Liver (tissue), 9 donors: ENCODE data around the gene LSMEM2. TPM values are rescaled to one million over a fixed set of nuclear protein-coding genes. Genes with fewer than 3 reads are reported as not detected.

Source experiments
- DNase-seq: peaks from one replicate; pipeline ENCODE4 v3.0.0-alpha.2; 2017; ENCODE audit warnings: low spot score
- H3K27ac ChIP-seq, 2 donors: one replicate each; pipeline ENCODE4 v1.7.0; 2013; ENCODE audit warnings: inconsistent platforms in 2 of 2, low read length in 2 of 2, control low read depth in 1 of 2, low read depth in 1 of 2, mild to moderate bottlenecking in 1 of 2
- H3K27me3 ChIP-seq, 4 donors: one replicate each; pipeline versions ENCODE4 v1.6.1 to v1.7.0; 2013; ENCODE audit warnings: low read length in 3 of 4, inconsistent platforms in 1 of 4, mild to moderate bottlenecking in 1 of 4, moderate library complexity in 1 of 4; ENCODE audit not compliant: control insufficient read depth in 4 of 4, insufficient read depth in 4 of 4
- H3K36me3 ChIP-seq, 4 donors: one replicate each; pipeline versions ENCODE4 v1.6.1 to v1.7.0; 2013; ENCODE audit warnings: low read length in 3 of 4, mild to moderate bottlenecking in 3 of 4, low read depth in 1 of 4, moderate library complexity in 1 of 4; ENCODE audit not compliant: control insufficient read depth in 4 of 4, insufficient read depth in 3 of 4
- H3K4me1 ChIP-seq, 4 donors: one replicate each; pipeline versions ENCODE4 v1.6.1 to v1.7.0; 2013; ENCODE audit warnings: low read length in 3 of 4, mild to moderate bottlenecking in 3 of 4, moderate library complexity in 1 of 4; ENCODE audit not compliant: control insufficient read depth in 4 of 4, insufficient read depth in 4 of 4
- H3K4me3 ChIP-seq, 3 donors: one replicate each; pipeline versions ENCODE4 v1.6.1 to v1.7.0; 2013; ENCODE audit warnings: low read length in 3 of 3, control low read depth in 1 of 3, low read depth in 1 of 3, mild to moderate bottlenecking in 1 of 3
- H3K9ac ChIP-seq, 2 donors: one replicate each; pipeline ENCODE4 v1.7.0; 2013; ENCODE audit warnings: low read length in 2 of 2, mild to moderate bottlenecking in 2 of 2, moderate library complexity in 2 of 2, control low read depth in 1 of 2, low read depth in 1 of 2
- H3K9me3 ChIP-seq, 4 donors: one replicate each; pipeline versions ENCODE4 v1.6.1 to v1.7.0; 2013; ENCODE audit warnings: low read length in 3 of 4; ENCODE audit not compliant: control insufficient read depth in 4 of 4
- EGR1 ChIP-seq, 2 donors: IDR thresholded peaks; 2 replicates each; pipeline ENCODE4 v1.6.1; 2016 to 2018; ENCODE audit warnings: antibody characterized with exemption in 2 of 2, low read depth in 2 of 2
- FOXA2 ChIP-seq: IDR thresholded peaks from 2 replicates; pipeline ENCODE4 v1.6.1; 2016; ENCODE audit warnings: antibody characterized with exemption
- NR2F2 ChIP-seq: IDR thresholded peaks from 2 replicates; pipeline ENCODE4 v1.6.1; 2016; ENCODE audit warnings: antibody characterized with exemption
- RAD21 ChIP-seq, 2 donors: IDR thresholded peaks; 2 replicates each; pipeline ENCODE4 v1.6.1; 2016; ENCODE audit warnings: antibody characterized with exemption in 2 of 2, mild to moderate bottlenecking in 2 of 2
- RXRA ChIP-seq, 2 donors: IDR thresholded peaks; 2 replicates each; pipeline ENCODE4 v1.6.1; 2017 to 2018; ENCODE audit warnings: antibody characterized with exemption in 2 of 2, mild to moderate bottlenecking in 1 of 2
- YY1 ChIP-seq: IDR thresholded peaks from 2 replicates; pipeline ENCODE4 v1.6.1; 2016; ENCODE audit warnings: antibody characterized with exemption, mild to moderate bottlenecking
- WGBS: extraction: QIAGEN DNeasy Blood & Tissue Kit; methylation state at CpG from one replicate; pipeline ENCODE4 v1.1.7; 2013; 5-methylcytosine and 5-hydroxymethylcytosine counted together
- polyA plus RNA-seq, 2 donors: library from polyadenylated mRNA; stranded (reverse) in 1 of 2; unstranded in 1 of 2; fragments of 200-250 nt in 1 of 2; fragments of >200 nt in 1 of 2; fragmentation: Nextera tagmentation in 1 of 2; extraction: Ambion mirVana in 1 of 2; gene quantifications; one replicate each; pipeline versions ENCODE4 v1.2.1 to v1.2.3, GENCODE V29; 2013 to 2015
- total RNA-seq, 2 donors: library from RNA; depleted of rRNA; stranded (reverse); fragments of >200 nt; gene quantifications; one replicate each; pipeline ENCODE4 v1.2.3, GENCODE V29; 2014
- TF ChIP-seq, protein P1 (sequence below): IDR thresholded peaks from 2 replicates; pipeline ENCODE4 v1.6.1; 2016; ENCODE audit warnings: antibody characterized with exemption
- TF ChIP-seq, protein P2 (sequence below): IDR thresholded peaks from 2 replicates; pipeline ENCODE4 v1.6.1; 2016; ENCODE audit warnings: antibody characterized with exemption, mild to moderate bottlenecking
- TF ChIP-seq, protein P3 (sequence below): fragments of 150-350 bp; IDR thresholded peaks from 2 replicates; pipeline ENCODE4 v1.5.1; 2017; ENCODE audit warnings: improper control_type of control experiment, low read depth, low read length; ENCODE audit not compliant: missing input control
- donor health status: healthy.
- donor health status: healthy.
- donor health status: healthy.
- donor health status: healthy.
- donor health status: healthy.

The LSMEM2 gene
- total and polyA plus RNA-seq, 4 donors, result 0.03 to 0.08 TPM; not detected in 2

DNA sequence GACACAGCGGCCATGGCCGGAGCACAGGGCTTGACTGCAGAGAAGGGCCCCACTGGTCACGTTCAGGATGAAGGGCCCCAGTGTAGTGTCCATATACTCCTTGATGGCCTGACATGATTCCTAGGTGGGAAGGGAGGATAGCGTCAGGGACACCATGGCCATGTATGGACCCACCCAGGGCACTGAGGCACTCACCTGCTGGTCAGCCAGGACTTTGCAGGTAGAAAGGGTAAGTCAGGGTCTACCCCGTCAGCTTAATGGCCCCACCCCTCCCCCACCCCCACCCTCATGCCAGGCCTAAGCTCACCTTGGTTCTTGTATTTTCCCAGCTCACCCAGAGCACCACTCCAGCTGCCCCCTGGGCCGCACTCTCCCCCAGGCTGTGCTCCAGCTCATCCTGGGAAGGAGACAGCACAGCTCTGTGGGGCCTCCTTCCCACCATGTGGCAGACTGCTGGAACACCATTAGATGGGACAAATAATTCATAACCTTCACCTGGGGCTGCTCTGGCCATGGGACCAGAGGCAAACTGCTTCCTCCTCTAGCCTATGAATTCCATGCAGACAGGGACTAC lies 21.9 kb downstream of the LSMEM2 start:
- peak overlapping the region in 1 of 3 donors; percentile 2 for H3K4me3 ChIP-seq
- peak overlapping the region; percentile 84 to 95 for H3K27ac ChIP-seq
- no peak for TF ChIP-seq EGR1 (IDR thresholded peaks at IDR 0.05; ENCODE audit: low read depth in 2 of 2)
- TF ChIP-seq, protein P1, sequence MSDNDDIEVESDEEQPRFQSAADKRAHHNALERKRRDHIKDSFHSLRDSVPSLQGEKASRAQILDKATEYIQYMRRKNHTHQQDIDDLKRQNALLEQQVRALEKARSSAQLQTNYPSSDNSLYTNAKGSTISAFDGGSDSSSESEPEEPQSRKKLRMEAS, result peak; percentile 2
- H3K9me3 ChIP-seq, result no peaks in the 10 kb centered on the region
- peaks cover 0 to 3% (median 0%) of the 10 kb centered on the region in 4 donors for H3K36me3 ChIP-seq
- 83% methylated on average over 6 of the region's 6 CpGs for WGBS
- no peaks in the 10 kb centered on the region for H3K27me3 ChIP-seq
- DNase-seq, result peak; percentile 33
- peak overlapping the region in 1 of 2 donors; percentile 7 for H3K9ac ChIP-seq
- peaks cover 12 to 49% (median 31%) of the 10 kb centered on the region in 4 donors for H3K4me1 ChIP-seq

DNA sequence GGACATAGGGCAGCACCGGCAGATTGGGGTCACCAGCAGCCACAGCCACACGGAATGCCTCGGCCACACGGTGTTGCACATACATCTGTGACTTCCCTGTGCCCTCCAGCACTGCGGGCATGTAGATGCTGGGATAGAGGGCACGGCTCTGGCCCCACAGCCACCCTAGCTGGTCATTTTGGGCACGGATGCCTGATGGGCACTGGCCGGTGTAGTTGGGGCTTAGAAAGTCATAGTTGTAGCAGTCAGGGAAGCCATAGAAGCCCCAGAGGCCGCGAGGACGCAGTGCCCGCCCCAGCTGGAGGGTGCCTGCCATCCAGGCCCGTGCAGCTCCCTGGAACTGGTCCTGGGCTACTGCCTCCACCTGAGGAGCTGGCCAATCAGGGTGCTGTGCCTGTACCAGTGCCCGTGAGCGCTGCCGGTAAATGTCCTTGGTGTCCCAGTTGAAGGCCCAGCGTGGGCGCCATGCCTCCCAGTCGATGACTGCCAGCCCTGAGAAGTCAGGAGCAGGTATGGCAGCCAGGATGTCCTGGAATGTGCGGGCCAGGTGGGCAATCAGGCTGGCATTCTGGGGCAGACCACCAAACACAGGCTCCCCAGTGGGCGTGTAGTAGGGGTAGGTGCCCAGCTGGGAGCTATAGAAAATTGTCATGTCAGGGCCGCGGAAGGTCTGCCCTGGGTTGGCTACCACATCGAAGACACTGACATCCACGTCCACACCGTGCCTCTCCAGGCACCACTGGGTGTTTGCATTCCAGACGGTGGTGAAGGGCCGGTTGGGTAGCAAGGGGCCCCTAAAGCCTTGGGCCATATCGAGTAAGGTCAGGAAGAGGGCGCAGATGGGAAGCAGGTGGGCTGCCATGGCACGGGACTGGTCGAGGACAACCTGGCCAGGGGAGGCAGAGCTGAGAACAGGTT lies 23.5 kb downstream of the LSMEM2 start:
- Histone ChIP-seq H3K27me3 (no peaks in the 10 kb centered on the region), H3K36me3 (peaks cover 0 to 3% (median 0%) of the 10 kb centered on the region in 4 donors), H3K4me3 (peak overlapping the region; percentile 50 to 81 (median 66)), H3K9ac (peak overlapping the region; percentile 75 to 87), H3K27ac (peak overlapping the region; percentile 84 to 98), H3K4me1 (peaks cover 12 to 48% (median 31%) of the 10 kb centered on the region in 4 donors), H3K9me3 (no peaks in the 10 kb centered on the region)
- WGBS, result 35% methylated on average over 32 of the region's 32 CpGs
- TF ChIP-seq, protein P2, sequence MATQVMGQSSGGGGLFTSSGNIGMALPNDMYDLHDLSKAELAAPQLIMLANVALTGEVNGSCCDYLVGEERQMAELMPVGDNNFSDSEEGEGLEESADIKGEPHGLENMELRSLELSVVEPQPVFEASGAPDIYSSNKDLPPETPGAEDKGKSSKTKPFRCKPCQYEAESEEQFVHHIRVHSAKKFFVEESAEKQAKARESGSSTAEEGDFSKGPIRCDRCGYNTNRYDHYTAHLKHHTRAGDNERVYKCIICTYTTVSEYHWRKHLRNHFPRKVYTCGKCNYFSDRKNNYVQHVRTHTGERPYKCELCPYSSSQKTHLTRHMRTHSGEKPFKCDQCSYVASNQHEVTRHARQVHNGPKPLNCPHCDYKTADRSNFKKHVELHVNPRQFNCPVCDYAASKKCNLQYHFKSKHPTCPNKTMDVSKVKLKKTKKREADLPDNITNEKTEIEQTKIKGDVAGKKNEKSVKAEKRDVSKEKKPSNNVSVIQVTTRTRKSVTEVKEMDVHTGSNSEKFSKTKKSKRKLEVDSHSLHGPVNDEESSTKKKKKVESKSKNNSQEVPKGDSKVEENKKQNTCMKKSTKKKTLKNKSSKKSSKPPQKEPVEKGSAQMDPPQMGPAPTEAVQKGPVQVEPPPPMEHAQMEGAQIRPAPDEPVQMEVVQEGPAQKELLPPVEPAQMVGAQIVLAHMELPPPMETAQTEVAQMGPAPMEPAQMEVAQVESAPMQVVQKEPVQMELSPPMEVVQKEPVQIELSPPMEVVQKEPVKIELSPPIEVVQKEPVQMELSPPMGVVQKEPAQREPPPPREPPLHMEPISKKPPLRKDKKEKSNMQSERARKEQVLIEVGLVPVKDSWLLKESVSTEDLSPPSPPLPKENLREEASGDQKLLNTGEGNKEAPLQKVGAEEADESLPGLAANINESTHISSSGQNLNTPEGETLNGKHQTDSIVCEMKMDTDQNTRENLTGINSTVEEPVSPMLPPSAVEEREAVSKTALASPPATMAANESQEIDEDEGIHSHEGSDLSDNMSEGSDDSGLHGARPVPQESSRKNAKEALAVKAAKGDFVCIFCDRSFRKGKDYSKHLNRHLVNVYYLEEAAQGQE, result peak; percentile 47
- TF ChIP-seq, protein P3, sequence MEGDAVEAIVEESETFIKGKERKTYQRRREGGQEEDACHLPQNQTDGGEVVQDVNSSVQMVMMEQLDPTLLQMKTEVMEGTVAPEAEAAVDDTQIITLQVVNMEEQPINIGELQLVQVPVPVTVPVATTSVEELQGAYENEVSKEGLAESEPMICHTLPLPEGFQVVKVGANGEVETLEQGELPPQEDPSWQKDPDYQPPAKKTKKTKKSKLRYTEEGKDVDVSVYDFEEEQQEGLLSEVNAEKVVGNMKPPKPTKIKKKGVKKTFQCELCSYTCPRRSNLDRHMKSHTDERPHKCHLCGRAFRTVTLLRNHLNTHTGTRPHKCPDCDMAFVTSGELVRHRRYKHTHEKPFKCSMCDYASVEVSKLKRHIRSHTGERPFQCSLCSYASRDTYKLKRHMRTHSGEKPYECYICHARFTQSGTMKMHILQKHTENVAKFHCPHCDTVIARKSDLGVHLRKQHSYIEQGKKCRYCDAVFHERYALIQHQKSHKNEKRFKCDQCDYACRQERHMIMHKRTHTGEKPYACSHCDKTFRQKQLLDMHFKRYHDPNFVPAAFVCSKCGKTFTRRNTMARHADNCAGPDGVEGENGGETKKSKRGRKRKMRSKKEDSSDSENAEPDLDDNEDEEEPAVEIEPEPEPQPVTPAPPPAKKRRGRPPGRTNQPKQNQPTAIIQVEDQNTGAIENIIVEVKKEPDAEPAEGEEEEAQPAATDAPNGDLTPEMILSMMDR, result no peak
- peak in 1 of 2 donors; percentile 3 for TF ChIP-seq RAD21 (IDR thresholded peaks at IDR 0.05)
- TF ChIP-seq EGR1 (IDR thresholded peaks at IDR 0.05; ENCODE audit: low read depth in 2 of 2), result no peak
- TF ChIP-seq, protein P1, result peak; percentile 59
- no peak for TF ChIP-seq RXRA (IDR thresholded peaks at IDR 0.05)
- peak; percentile 87 for TF ChIP-seq YY1
- TF ChIP-seq FOXA2, result no peak
- no peak for TF ChIP-seq NR2F2
- peak; percentile 32 for DNase-seq
